HG02840 (cell line): ENCODE measurements around the gene MUC13.
"Not testable (repeated sequence)": the region's sequence is repeated elsewhere in the genome, so short reads cannot be mapped to it uniquely, and the experiment has no call there.

ENCODE experiments used
- ATAC-seq: cut with Tn5 transposase; IDR thresholded peaks from one replicate; pipeline ENCODE4 v1.9.1; 2021; ENCODE audit warnings: mild to moderate bottlenecking, moderate library complexity, moderate number of reproducible peaks; ENCODE audit not compliant: unreplicated experiment, low FRiP score

MUC13 gene

GRCh38 chr3:124934577-124934976, at the start of gene MUC13:
MUC13 (minus strand) TSS chr3:124934751; CDS start chr3:124934712, 39 bp downstream.
- ATAC-seq: no peak

- no peak for ATAC-seq
Observed at GRCh38 chr3:124982855-124983254, 48.3 kb upstream of the MUC13 start.

GRCh38 chr3:124981472-124981871, 46.9 kb upstream of the MUC13 start:
- ATAC-seq: no peak

GRCh38 chr3:124978627-124979026, 44.1 kb upstream of the MUC13 start:
- no peak for ATAC-seq

GRCh38 chr3:124976383-124976782, 41.8 kb upstream of the MUC13 start:
- no peak for ATAC-seq

- no peak for ATAC-seq
Observed at GRCh38 chr3:124974691-124975090, 40.1 kb upstream of the MUC13 start.

GRCh38 chr3:124973290-124973689, 38.7 kb upstream of the MUC13 start:
- no peak for ATAC-seq

GRCh38 chr3:124972457-124972856, 37.9 kb upstream of the MUC13 start:
- ATAC-seq: no peak

GRCh38 chr3:124969963-124970722, 35.6 kb upstream of the MUC13 start:
- ATAC-seq: no peak

GRCh38 chr3:124969190-124969589, 34.6 kb upstream of the MUC13 start:
- no peak for ATAC-seq

- ATAC-seq: no peak
Observed at GRCh38 chr3:124967964-124968363, 33.4 kb upstream of the MUC13 start.

GRCh38 chr3:124966521-124967445, 32.2 kb upstream of the MUC13 start:
- no peak for ATAC-seq

- no peak for ATAC-seq
Observed at GRCh38 chr3:124965413-124965812, 30.9 kb upstream of the MUC13 start.

GRCh38 chr3:124964387-124964786, 29.8 kb upstream of the MUC13 start:
- ATAC-seq: no peak

- ATAC-seq: no peak
Observed at GRCh38 chr3:124963755-124964154, 29.2 kb upstream of the MUC13 start.

GRCh38 chr3:124962403-124962940, 27.9 kb upstream of the MUC13 start:
- no peak for ATAC-seq

GRCh38 chr3:124960698-124961097, 26.1 kb upstream of the MUC13 start:
- no peak for ATAC-seq

- ATAC-seq: no peak
Observed at GRCh38 chr3:124960105-124960504, 25.6 kb upstream of the MUC13 start.

- not testable (repeated sequence) for ATAC-seq
Observed at GRCh38 chr3:124957951-124958350, 23.4 kb upstream of the MUC13 start.

- no peak for ATAC-seq
Observed at GRCh38 chr3:124952282-124952855, 17.8 kb upstream of the MUC13 start.
